ENCODE results near the gene LRP4.
"Not testable (repeated sequence)": the region's sequence is repeated elsewhere in the genome, so short reads cannot be mapped to it uniquely, and the experiment has no call there.

The LRP4 gene, protein sequence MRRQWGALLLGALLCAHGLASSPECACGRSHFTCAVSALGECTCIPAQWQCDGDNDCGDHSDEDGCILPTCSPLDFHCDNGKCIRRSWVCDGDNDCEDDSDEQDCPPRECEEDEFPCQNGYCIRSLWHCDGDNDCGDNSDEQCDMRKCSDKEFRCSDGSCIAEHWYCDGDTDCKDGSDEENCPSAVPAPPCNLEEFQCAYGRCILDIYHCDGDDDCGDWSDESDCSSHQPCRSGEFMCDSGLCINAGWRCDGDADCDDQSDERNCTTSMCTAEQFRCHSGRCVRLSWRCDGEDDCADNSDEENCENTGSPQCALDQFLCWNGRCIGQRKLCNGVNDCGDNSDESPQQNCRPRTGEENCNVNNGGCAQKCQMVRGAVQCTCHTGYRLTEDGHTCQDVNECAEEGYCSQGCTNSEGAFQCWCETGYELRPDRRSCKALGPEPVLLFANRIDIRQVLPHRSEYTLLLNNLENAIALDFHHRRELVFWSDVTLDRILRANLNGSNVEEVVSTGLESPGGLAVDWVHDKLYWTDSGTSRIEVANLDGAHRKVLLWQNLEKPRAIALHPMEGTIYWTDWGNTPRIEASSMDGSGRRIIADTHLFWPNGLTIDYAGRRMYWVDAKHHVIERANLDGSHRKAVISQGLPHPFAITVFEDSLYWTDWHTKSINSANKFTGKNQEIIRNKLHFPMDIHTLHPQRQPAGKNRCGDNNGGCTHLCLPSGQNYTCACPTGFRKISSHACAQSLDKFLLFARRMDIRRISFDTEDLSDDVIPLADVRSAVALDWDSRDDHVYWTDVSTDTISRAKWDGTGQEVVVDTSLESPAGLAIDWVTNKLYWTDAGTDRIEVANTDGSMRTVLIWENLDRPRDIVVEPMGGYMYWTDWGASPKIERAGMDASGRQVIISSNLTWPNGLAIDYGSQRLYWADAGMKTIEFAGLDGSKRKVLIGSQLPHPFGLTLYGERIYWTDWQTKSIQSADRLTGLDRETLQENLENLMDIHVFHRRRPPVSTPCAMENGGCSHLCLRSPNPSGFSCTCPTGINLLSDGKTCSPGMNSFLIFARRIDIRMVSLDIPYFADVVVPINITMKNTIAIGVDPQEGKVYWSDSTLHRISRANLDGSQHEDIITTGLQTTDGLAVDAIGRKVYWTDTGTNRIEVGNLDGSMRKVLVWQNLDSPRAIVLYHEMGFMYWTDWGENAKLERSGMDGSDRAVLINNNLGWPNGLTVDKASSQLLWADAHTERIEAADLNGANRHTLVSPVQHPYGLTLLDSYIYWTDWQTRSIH (N-terminal part only)

GRCh38 chr11:46918083-46918787, at the start of gene LRP4:
Gene LRP4, minus strand, starts transcription at chr11:46918550. Its CDS starts 171 bp downstream, at chr11:46918379.
- peak; percentile 49 for DNase-seq

DNA sequence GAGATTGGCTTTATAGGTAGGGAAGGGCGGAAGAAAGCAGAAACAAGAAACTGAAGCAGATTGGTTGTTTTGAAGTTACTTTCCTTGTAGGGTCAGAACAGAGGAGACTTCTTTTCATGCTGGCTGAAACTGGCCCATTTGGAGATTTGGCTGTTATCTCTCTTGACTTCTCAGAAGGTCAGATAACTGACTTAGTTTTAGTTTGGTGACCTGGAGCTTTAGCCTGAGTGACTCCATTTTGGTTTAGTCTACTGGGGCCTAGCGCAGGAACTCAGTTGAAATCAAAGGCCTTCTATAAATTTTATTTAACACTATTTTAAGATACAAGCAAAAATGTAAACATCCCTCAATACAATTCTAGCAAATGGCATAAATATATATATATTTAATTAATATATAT, 49.6 kb upstream of the LRP4 start:
- DNase-seq: no peak

DNA sequence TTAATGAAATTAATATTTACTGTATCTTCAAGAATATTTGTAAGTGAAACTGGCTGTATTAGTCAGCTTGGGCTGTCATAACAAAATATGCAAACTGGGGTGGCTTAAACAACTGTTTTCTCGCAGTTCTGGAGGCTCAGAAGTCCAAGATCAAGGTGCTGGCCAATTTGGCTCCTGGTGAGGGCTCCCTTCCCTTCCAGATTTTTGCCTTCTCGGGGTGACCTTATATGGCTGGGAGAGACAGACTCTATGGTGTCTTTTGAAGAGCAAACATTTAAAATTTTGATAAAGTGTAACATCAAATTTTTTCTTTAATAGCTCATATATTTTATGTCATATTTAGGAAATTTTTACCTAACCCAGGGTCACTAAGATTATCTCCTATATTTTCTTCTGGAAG, 48.4 kb upstream of the LRP4 start:
- no peak for DNase-seq

GRCh38 chr11:46963844-46964243, 45.5 kb upstream of the LRP4 start:
- DNase-seq: no peak

GRCh38 chr11:46961886-46962285, 43.5 kb upstream of the LRP4 start:
- not testable (repeated sequence) for DNase-seq

- no peak for DNase-seq
Observed at GRCh38 chr11:46961041-46961440, 42.7 kb upstream of the LRP4 start.

DNA sequence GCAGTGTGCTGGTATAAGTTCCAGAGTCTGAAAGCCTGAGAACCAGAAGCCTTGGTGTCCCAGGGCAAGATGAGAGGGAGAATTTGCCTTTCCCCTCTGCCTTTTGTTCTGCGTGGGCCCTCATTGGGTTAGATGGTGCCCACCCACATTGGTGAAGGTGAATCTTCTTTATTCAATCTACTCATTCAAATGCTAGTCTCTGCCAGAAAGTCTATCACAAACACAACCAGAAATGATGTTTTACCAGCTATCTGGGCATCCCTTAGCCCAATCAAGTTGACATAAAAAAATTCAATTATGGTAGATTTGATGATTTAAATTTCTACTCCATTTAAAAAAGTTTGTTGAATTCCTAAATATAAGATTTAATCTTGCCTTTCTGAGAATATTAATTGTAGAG, 40.4 kb upstream of the LRP4 start:
- no peak for DNase-seq

- DNase-seq: no peak
Observed at GRCh38 chr11:46953093-46953492, 34.7 kb upstream of the LRP4 start.

GRCh38 chr11:46952553-46952952, 34.2 kb upstream of the LRP4 start:
- DNase-seq: no peak

DNA sequence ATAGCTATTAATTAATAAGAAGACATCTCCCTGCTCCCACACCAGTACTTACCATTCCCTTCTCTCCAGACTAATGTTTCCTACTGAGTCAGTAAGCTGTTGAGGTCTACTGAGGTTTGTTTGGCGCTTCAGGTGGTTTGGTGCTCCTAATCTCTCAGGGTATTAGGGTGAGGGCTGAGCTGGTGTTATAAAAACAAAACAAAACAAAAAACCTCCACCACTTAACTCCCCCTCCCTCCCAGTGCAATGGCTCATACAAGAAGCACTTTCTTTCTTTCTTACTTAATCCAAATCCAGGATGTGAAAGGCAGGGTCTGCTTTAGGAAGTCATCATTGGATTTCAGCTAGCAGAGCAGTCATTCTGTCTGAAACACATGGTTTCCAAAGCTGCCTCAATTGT, 33.5 kb upstream of the LRP4 start:
- no peak for DNase-seq

DNA sequence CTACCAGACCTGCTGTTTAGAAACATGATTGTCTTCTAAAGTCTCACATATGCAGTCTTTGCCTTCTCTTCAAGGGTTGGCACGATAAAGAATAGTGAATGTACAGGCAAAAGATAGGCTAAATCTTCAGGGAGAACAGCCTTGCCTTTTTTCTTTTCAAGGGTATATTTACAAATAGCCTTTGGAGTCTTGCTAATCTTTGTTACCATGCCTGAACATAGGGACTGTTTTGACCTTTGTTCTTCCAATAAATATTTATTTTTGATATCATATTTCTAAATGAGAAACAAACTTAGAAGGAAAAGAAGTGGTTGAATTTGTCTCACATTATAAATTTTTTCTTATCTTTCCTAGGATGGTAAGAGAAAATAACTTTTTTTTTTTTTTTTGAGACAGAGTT, 30.9 kb upstream of the LRP4 start:
- DNase-seq: no peak

DNA sequence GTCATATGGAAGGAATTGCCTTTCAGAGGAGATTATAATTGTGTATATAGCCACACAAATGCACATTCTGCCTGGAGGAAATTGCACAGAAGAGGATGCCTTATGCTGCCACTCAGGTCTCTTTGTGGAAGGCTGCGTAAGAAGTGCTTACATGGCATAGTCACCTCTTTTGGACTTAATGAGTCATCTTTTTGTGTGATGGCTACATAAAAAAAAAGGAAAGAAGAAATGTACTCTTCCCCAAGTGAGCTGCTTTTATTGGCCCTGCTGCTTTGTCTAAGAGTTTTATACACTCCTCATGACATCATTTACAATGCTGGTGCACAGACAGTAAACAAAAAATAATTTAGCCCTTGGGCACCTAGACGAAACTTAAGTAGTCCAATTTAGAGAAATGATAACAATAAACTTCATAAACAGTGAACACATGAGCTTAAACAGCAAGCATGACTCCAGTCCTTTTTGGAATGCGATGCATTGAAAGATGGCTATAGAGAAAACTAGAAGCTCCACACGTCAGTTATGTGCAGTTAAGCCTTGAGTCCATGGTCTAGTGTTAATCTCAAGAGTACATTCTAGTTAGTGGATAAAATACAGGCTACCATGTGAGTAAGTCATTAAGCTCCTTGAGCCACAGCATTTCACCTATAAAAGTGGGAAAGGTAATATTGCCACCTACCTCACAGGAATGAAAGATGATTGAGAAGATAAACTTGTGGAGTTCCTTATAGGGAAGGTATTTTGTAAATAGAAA, 30.2 kb upstream of the LRP4 start:
- no peak for DNase-seq

GRCh38 chr11:46947399-46948077, 29.2 kb upstream of the LRP4 start:
- DNase-seq: no peak

DNA sequence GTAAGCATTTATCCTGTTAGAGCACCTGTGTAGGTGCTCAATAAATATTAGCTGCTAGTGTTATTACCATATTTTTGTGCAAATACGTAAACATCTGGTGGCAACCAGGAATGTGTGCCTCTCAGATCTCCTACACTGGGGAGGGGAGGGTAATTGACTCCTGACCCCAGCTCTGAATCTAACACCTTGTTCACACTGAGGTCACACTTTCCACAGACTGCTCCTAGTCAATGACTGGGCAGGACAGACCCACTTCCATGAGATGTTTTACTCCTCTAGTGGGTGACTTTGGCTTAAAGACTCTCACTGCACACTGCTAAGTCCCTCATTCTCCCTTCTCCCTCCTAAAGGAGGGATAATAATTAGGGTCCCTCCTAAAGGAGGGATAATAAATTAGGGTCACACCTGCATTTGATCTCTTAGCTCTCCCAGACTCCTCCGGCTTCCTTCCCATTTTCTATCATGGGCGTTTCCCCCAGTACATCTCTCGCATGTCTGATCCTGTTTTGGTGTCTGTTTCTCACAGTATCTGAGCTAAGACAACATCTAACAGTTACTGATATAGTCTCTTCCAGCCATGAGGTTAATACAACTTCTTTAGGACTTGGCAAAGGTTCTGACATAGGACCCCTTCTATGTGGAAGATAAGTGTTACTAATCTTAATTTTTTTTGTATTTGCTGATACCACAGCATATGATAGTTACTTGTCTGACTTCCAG, 26.2 kb upstream of the LRP4 start:
- DNase-seq: no peak

GRCh38 chr11:46942172-46942571, 23.8 kb upstream of the LRP4 start:
- DNase-seq: no peak

DNA sequence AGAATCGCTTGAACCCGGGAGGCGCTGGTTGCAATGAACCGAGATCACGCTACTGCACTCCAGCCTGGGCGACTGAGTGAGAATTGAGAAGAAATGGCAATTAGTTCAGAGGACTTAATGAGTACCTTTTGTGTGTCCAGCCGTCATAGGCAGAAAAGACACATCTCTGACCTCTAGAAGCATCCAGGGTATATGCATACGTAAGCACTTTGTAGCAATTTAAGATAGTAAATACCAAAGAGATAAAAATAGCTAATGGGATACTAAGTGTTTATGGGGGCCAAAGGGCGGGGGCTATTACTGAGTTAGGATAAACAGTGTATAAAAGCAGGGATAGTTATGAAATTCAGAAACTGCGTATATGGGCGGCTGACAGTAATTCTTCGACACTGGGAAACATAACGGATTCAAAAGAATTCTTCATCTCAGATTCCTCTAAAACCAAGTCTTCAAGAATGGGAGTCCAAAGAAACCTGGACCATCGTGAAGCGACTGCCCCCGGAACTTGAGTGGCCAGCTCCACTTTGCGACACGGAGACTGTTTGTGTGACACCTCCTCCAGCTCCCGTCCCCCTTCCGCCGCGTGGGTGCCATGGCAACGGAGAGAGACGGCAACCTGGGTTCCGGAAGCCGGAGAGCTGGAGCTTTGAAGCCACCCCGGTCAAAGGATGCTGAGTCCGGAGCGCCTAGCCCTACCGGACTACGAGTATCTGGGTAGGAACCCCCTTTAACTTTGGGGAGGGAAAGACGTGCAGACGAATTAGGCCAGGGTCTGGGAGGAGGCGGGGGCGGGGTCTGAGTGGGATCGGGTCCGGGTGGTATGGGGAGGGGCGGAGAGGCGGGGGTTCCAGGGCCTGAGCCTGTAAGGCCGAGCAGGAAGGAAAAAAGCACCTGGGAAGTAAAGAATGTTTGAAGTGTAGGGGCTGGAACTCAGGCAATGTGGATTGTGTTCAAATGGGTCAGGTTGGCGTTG, 18.1 kb upstream of the LRP4 start, which contains the start of gene CSTPP1:
TSS of gene CSTPP1 (plus strand) at position 624 of the 973 bp plus-strand sequence. CDS start at position 669, 45 bp downstream.
- peak; percentile 91 for DNase-seq

- no peak for DNase-seq
Observed at GRCh38 chr11:46930089-46930488, 11.7 kb upstream of the LRP4 start.

- DNase-seq: not testable (repeated sequence)
Observed at GRCh38 chr11:46928701-46929100, 10.4 kb upstream of the LRP4 start.

- DNase-seq: not testable (repeated sequence)
Observed at GRCh38 chr11:46927928-46928327, 9.6 kb upstream of the LRP4 start.
